Stomach (tissue), 4 donors: ENCODE measurements around the gene RC3H2.

Source experiments
- EP300 ChIP-seq: sonication (generic); formaldehyde crosslinking; IDR thresholded peaks from one replicate; pipeline ENCODE4 v1.6.1; 2017; ENCODE audit warnings: antibody characterized with exemption
- POLR2AphosphoS5 ChIP-seq, 3 donors: sonication (generic); formaldehyde crosslinking; IDR thresholded peaks; one replicate each; pipeline ENCODE4 v1.6.1; 2016; ENCODE audit warnings: antibody characterized with exemption in 3 of 3

DNA sequence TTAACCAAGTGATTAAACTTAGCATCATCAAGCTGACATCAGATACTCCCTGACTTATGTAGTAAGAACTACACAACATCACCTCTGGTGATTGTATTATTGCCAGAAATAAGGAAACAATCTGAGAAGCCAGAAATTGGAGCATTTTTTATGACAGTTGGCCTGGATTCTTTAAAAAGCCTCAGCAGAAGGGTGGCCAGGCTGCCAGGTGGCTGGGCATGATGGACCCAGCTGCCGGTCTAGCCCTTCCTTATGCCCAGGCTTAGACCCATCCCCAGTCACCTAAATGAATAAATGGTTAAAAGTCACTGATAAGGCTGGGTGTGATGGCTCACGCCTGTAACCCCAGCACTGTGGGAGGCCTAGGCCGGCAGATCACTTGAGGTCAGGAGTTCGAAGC lies 92.4 kb downstream of the RC3H2 start:
- no peak for TF ChIP-seq EP300
- TF ChIP-seq POLR2AphosphoS5 (IDR thresholded peaks at IDR 0.05): no peak
